ENCODE measurements around the gene WASL.

DNA sequence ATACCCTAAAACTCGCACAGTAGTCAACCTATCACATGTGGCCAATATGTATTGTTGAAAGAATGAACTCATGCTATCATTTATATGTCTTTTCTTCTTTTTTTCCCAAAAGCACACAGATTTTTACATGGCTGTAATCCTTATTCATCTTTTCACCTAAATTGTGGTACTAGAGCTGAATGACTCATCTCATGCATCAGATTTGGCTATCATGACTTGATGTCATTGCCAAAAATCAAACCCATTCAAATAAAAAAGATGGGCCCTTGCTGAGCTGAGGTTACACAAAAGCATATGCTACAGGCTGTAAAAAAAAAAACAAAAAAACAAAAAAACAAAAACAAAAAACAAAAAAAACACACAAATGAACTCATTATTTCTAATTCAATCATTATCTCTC, 96.4 kb downstream of the WASL start:
- no peak for TF ChIP-seq CTCF (IDR thresholded peaks at IDR 0.05; ENCODE audit: poor library complexity, severe bottlenecking)
- no peak for TF ChIP-seq EZH2 (IDR thresholded peaks at IDR 0.05; ENCODE audit: borderline replicate concordance, insufficient read depth, low read length, poor library complexity, severe bottlenecking)
- no peak for TF ChIP-seq POLR2AphosphoS5 (IDR thresholded peaks at IDR 0.05)
- TF ChIP-seq SMC3 (conservative IDR thresholded peaks at IDR 0.05; ENCODE audit: poor library complexity): no peak
- no peak for TF ChIP-seq EP300 (conservative IDR thresholded peaks at IDR 0.05; ENCODE audit: poor library complexity, severe bottlenecking)

Data from neural cell (in vitro differentiated cells).